Body of pancreas (tissue), 4 donors: ENCODE results near the gene MNT. TPM values are rescaled to one million over a fixed set of nuclear protein-coding genes. Genes with fewer than 3 reads are reported as not detected.

Source experiments
- ATAC-seq: fragments of 150-250 bp; one replicate; pipeline ENCODE4 v1.9.1; 2016
- DNase-seq, 4 donors: peaks; one replicate each; pipeline ENCODE4 v3.0.0-alpha.2; 2019
- H3K27ac ChIP-seq, 4 donors: fragments of 200-600 bp; sonication (generic); 1 replicate in 3 of 4; 2 replicates in 1 of 4; pipeline versions ENCODE4 v1.5.1 to v1.6.1; 2016 to 2019; ENCODE audit warnings: mild to moderate bottlenecking in 1 of 4, mixed read lengths in 1 of 4, moderate library complexity in 1 of 4
- H3K27me3 ChIP-seq, 2 donors: fragments of 200-600 bp; sonication (generic); one replicate each; pipeline ENCODE4 v1.6.0; 2016; ENCODE audit warnings: mild to moderate bottlenecking in 1 of 2
- H3K36me3 ChIP-seq, 2 donors: fragments of 200-600 bp; sonication (generic); replicated peaks in 1 of 2; 2 replicates each; pipeline ENCODE4 v1.5.1; 2016; ENCODE audit warnings: low read depth in 2 of 2; ENCODE audit not compliant: insufficient read depth in 1 of 2
- H3K4me1 ChIP-seq: fragments of 200-600 bp; sonication (generic); one replicate; pipeline ENCODE4 v1.6.0; 2016
- H3K4me3 ChIP-seq, 2 donors: fragments of 200-600 bp; sonication (generic); 1 replicate in 1 of 2; 2 replicates in 1 of 2; pipeline ENCODE4 v1.5.1; 2016 to 2019
- H3K9me3 ChIP-seq, 3 donors: fragments of 200-600 bp; sonication (generic); 1 replicate in 2 of 3; 2 replicates in 1 of 3; pipeline ENCODE4 v1.5.1; 2016
- POLR2A ChIP-seq, 3 donors: fragments of 450-650 bp; IDR thresholded peaks; one replicate each; pipeline ENCODE4 v1.6.1; 2016; ENCODE audit warnings: antibody characterized with exemption in 3 of 3, mild to moderate bottlenecking in 2 of 3
- WGBS, 2 donors: methylation state at CpG; one replicate each; pipeline ENCODE4 v1.1.5; 2017; 5-methylcytosine and 5-hydroxymethylcytosine counted together
- intact Hi-C: fragments of 100-400 bp; cut with DNase I; formaldehyde crosslinking; loops from one replicate; pipeline ENCODE4 v1.15.1; 2023
- small RNA-seq: library from RNA; depleted of rRNA; stranded (forward); fragments of <200 nt; gene quantifications from one replicate; pipeline ENCODE3, GENCODE V24; 2016
- total RNA-seq, 2 donors: library from RNA; depleted of rRNA; stranded (reverse); fragments of >200 nt; gene quantifications; one replicate each; pipeline ENCODE4 v1.1.0, GENCODE V29; 2016
- TF ChIP-seq, protein P1 (sequence below), 7 experiments: fragments of 450-650 bp in 4 of 7; fragments of 200-600 bp in 3 of 7; sonication (generic) in 3 of 7; IDR thresholded peaks; one replicate each; pipeline ENCODE4 v1.5.1; 2016 to 2019; ENCODE audit warnings: antibody characterized with exemption in 7 of 7

The MNT gene
- total RNA-seq, 2 donors from 2014 or later, result 5.4 to 12.2 TPM

DNA sequence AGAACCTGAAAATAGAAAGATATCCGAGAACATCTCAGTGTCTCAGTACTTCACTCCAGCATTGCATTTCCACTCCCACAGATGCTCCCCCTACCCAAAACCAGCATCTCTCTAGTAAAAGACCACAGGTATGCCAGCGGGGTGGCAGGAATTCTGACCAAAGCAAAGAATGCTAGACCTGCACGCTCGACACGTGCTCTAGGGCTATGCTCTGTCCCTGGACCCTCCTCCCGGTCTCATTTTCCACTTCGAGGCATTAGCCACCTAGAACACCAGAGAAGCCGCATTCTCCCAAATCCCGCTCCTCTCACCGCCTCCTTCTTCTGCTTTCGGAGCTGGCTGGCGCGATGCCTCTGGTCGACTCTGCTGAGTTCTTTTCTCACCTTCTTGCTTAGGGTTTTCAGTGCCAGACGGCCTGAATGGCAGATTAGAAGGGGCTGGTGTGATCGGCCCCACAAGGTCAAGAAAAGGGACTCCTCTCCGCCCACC is 65.1 kb downstream of the MNT start:
- WGBS, 2 donors, result 0% methylated on average over 12 to 17 of the region's 17 CpGs
- Histone ChIP-seq H3K27ac (peak overlapping the region in 3 of 4 donors; percentile 68 to 88 (median 88)), H3K9me3 (no peaks in the 10 kb centered on the region), H3K4me3 (peak overlapping the region; percentile 72 to 95), H3K36me3 (peaks cover 0 to 20% of the 10 kb centered on the region in 2 donors), H3K27me3 (no peaks in the 10 kb centered on the region), H3K4me1 (peaks cover 19% of the 10 kb centered on the region)
- ATAC-seq (no peak), DNase-seq (peak in 3 of 4 donors; percentile 10 to 29 (median 23))
- intact Hi-C loops, result no loop called here
- no peak for TF ChIP-seq POLR2A (IDR thresholded peaks at IDR 0.05)
- TF ChIP-seq, protein P1, sequence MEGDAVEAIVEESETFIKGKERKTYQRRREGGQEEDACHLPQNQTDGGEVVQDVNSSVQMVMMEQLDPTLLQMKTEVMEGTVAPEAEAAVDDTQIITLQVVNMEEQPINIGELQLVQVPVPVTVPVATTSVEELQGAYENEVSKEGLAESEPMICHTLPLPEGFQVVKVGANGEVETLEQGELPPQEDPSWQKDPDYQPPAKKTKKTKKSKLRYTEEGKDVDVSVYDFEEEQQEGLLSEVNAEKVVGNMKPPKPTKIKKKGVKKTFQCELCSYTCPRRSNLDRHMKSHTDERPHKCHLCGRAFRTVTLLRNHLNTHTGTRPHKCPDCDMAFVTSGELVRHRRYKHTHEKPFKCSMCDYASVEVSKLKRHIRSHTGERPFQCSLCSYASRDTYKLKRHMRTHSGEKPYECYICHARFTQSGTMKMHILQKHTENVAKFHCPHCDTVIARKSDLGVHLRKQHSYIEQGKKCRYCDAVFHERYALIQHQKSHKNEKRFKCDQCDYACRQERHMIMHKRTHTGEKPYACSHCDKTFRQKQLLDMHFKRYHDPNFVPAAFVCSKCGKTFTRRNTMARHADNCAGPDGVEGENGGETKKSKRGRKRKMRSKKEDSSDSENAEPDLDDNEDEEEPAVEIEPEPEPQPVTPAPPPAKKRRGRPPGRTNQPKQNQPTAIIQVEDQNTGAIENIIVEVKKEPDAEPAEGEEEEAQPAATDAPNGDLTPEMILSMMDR (IDR thresholded peaks at IDR 0.05), result no peak

Small RNAs within 50 kb of the gene (small RNA-seq; reads per million reads assigned to genes)
- gene AC006435.3 (not detected), gene AC006435.4 (not detected)

Other genes starting within 250 kb of the MNT start
- gene SMG6, start 97.3 kb downstream of the MNT start, total RNA-seq, result 10 to 100 TPM; 12.5 to 22.1 TPM
- gene SRR, start 97.1 kb downstream of the MNT start, total RNA-seq, result 1 to 10 TPM; 4.6 to 9.3 TPM
- 10 to 100 TPM; 24.9 to 59.3 TPM for gene TSR1, start 64.6 kb downstream of the MNT start, total RNA-seq
- 10 to 100 TPM; 32.7 to 77.5 TPM for gene SGSM2, start 63.6 kb downstream of the MNT start, total RNA-seq
- 10 to 100 TPM; 12.9 to 24.1 TPM for gene METTL16, start 110.8 kb upstream of the MNT start, total RNA-seq
- 10 to 100 TPM; 39.7 to 60.3 TPM for gene PAFAH1B1, start 192.6 kb upstream of the MNT start, total RNA-seq